T-helper 1 cell (primary cell): ENCODE measurements around the gene PRRG2.

ENCODE experiments used
- DNase-seq, 5 donors: peaks; one replicate each; pipeline ENCODE4 v3.0.0-alpha.2; 2012 to 2020
- total RNA-seq, 4 donors: gene quantifications; one replicate each; lab custom pipeline; 2026; lab: John Stamatoyannopoulos, UW

The PRRG2 gene
- 1.4 to 3.5 (median 2.3) reads per million in 4 donors for total RNA-seq

DNA sequence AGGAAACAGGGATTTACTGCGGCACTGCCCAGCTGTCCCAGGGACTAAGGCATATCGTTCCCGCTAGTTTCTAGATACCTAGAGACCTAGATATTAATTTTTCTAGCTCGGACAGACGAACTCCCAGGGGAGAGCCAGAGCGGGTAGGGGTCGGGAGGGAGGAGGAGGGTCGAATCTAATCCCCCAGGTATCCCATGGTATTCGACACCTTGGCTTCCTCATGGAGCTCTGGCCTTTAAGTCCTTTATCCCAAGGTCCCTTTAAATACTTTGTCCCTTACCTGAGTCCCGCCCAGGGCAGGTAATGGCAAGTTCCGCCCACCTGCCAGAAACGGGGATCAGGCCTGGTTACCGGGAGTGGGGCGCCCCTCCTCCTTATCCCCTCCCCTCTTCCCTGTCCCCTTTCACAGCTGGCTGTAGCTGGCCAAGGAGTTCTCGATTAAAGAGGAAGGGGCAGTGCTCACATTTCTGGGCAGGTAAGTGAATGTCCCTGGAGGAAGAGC, at the start of gene PRRG2:
Gene PRRG2 (plus strand): TSS at position 310 of the 502 bp plus-strand sequence. CDS start 1,904 bp downstream, outside the sequence.
- no peak for DNase-seq

DNA sequence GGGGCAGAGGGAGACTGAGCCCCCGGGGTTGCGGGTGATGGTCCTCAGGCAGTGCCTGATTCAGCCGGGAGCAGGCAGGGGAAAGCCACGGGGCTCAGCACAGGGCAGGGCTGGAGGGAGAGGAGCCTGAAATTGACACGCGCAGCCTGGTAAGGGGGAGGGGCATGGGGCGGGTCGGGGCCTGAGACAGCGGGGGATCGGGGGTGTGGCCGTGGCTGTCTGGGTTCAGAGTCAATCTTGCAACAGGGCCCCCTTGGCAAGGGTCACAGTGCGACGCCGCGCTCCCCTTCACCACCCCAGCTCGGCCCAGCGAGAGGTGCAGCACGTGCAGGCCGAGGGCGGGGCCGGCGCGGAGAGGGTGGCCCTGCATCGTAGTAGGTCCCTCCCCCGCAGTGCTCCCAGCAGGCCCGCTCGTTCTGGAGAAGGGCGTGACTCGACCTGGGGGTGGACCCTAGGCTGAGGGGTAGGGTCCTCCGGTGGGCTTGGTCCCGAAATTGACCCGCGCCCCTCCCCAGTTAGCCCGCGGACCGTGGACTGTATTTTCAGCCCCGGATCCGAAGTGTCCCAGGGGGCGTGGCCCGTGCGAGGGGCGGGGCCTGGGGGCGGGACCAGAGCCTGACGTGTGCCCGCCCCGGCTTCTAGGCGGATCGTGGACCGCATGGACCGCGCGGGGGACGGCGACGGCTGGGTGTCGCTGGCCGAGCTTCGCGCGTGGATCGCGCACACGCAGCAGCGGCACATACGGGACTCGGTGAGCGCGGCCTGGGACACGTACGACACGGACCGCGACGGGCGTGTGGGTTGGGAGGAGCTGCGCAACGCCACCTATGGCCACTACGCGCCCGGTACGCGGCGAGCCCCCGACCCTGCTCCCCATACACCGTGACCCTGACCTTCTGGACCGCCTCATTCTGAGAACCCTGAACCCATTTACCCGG, 47.3 kb upstream of the PRRG2 start:
- peak; percentile 70 to 82 (median 79) for DNase-seq

DNA sequence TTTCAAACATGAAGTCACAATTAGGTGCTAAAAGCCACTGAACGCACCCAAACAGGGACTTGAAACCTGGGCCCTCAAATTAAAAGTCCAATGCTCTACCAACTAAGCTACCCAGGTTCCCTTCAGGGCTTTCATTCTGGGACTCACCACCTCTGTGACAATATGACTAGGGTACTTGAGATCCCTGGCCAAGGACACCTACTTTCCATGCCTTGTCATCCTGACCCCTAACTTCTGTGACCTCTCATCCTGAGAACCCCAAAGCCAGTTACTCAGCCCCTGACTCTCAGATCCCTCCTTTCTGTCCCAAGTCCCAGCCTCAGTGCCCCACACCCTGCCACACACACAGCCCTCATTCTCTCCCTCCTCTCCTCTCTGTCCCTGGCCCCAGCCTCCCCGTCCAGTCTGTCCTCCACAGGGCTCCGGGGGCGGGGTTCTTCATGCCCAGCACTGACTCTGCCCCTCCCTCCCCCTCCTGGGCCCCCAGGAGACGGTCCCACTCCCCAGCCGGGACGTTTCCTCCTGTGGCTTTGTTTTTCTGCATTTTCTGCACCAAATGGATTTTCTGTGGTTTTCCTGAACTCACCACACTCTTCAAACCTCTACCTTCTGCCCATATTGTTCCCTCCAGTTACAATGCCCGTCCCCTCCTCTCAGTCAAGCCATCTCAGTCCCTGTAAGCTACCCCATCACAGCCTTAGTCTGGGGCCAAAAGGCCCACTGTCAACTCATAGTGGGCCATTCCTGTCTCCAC, 46.3 kb upstream of the PRRG2 start:
- no peak for DNase-seq

DNA sequence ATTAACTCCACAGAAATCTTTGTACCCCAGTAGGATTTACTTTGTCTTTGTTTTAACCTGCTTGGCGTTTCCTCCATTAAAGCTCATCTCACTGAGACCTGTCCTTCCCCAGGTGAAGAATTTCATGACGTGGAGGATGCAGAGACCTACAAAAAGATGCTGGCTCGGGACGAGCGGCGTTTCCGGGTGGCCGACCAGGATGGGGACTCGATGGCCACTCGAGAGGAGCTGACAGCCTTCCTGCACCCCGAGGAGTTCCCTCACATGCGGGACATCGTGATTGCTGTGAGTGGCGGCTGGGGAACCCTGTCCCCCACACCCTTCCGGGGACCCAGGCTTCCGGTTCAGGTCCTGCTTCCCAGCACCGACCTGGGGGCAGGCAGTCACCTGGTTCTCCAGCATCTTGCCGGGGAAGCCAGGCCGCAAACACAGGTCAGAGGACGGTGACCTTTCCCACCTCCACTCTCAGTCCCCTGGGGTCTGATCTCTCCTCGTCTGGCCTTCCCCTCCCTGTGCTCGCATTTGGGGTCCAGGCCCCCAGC, 44.1 kb upstream of the PRRG2 start:
- no peak for DNase-seq

DNA sequence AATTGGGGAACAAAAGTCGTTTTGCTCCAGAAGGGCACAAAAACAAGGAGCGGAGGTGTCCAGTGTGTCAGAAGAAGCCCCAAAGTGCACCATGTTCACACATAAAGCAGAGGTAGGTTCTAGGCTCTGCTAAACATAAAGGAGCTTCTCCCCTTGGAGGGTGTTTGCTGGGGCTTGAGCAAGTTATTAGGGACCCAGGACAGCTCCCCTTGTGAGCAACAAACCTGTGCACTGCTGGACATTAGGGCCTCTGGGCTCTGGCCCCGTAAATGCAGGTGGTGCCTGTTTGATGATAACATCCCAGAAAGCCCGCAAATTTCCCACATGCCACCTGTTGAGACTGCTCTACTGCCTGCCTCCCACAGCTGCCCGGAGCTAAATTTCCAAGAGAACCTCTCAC, 42.5 kb upstream of the PRRG2 start:
- DNase-seq: no peak

DNA sequence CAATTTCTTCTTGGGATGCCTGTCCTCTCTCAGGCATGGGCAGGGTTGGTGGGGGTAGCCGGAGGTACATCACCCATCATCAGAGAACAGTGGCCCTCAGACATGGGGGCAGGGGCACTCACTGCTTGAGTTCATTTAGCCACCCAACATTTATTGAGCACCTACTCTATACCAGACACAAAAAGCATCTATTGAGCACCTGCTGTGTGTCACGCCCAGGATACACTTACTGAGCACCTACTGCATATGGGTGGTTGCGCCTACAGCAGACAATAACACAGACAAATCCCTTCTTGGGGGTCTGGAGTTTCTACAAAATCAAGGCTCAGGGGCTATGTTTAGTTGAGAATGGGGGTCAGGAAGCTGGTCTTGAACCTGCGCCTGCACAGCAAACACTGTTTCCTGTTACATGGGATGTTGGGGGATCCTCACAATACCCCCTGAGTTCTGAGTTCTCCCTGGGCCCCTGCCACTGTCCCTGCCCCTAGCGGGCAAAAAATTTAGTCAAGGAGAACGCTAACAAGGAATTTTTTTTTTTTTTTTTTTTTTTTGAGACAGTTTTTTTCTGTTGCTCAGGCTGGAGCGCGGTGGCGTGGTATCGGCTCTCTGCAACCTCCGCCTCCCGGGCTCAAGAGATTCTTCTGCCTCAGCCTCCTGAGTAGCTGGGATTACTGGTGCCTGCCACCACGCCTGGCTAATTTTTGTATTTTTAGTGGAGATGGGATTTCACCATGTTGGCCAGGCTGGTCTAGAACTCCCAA, 41.7 kb upstream of the PRRG2 start:
- no peak for DNase-seq

DNA sequence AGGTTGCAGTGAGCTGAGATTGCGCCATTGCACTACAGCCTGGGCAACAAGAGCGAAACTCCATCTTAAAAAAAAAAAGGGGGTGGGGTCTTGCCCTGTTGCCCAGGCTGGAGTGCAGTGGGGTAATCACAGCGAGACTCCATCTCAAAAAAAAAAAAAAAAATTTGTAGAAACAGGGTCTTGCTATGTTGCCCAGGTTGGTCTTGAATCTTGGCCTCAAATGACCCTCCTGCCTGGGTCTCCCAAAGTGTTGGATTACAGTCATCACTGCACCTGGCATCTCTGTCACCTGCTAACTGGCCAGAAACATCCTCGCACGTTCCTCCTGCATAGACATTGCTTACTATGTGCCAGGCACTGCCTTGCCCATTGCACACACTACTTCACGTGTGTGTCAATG, 39.2 kb upstream of the PRRG2 start:
- no peak for DNase-seq

DNA sequence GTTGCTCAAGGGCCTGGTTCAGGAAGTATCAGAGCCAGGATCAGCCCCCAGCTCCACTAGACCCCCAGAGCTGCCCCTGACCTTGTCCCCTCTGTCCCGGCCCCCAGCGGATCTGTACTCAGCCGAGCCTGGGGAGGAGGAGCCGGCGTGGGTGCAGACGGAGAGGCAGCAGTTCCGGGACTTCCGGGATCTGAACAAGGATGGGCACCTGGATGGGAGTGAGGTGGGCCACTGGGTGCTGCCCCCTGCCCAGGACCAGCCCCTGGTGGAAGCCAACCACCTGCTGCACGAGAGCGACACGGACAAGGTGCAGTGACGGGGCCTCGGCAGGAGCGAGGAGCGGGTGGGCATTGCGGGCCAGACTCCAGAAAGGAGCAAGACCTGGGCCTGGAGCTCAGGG, 38.7 kb upstream of the PRRG2 start:
- DNase-seq: no peak

DNA sequence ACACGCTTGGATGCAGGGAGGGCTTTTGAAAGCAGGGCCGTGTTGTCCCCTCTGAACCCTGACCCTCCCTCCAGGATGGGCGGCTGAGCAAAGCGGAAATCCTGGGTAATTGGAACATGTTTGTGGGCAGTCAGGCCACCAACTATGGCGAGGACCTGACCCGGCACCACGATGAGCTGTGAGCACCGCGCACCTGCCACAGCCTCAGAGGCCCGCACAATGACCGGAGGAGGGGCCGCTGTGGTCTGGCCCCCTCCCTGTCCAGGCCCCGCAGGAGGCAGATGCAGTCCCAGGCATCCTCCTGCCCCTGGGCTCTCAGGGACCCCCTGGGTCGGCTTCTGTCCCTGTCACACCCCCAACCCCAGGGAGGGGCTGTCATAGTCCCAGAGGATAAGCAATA, 38.1 kb upstream of the PRRG2 start:
- no peak for DNase-seq

DNA sequence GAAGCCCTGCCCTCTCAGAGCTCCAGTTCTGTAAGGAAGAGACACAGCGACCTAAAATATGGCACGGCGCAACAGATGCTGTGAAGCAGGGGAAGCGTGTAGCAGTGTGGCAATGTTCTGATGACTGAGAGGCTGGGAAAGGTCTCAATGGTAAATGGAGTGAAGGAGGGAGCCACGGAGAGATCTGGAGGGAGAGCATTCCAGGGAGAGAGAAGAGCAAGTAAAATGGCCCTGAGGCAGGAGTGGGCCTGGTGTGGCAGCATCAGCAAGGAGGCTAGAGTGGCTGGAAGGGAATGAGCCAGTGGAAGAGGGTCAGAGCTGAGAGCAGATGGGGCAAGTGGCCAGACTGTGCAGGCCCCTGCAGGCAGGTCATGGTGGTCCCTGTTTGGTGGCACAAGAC, 37.0 kb upstream of the PRRG2 start:
- no peak for DNase-seq

DNA sequence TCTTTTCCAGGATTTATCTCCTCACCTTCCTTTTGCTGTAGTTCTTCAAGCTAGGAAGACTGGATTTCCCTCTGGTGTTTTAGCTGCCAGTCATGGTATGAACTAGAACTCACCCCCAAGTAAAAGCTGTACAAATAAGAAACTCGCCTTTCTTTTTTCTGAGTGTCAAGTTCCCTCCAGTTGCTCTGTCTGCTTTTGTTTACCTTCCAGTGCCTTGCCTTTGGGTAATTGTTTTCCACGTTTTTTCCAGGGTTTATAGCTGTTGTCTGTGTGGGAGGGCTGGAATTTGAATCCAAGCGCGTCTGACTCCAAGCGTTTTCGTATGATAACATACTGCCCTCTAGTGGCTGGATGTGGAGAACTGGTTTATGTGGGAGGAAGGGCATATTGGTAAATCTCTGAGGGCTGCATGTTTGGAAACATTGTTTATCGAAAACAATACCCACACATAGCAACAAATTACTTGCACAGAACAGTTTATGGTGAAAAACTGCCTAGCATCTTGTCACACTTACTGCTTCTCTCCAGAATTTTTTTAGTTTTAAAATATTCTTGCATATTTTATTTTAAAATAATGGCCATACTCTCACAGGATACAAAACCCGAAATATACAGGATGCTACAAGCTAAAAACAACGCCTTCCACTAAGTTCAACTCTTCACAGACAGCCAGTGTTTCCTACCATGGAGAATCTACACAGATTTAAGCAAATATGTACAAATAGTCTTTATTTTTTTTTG, 34.1 kb upstream of the PRRG2 start:
- DNase-seq: peak in 4 of 5 donors; percentile 48 to 77 (median 68)

DNA sequence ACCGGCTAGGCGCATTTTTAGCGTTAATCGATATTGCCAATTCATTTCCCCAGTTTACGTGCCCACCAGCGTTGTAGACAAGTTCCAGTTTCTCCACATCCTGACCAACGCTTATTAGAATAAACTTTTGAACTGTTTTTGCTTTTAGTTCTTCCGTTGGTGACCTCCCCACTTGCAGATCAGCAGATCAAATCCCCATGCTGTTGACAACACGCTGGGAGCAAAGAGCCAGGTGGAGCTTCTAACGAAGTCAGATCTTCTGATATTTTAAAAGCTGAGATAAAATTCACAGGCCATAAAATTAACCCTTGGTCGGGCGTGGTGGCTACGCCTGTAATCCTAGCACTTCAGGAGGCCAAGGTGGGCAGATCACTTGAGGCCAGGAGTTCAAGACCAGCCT, 32.1 kb upstream of the PRRG2 start:
- DNase-seq: no peak

DNA sequence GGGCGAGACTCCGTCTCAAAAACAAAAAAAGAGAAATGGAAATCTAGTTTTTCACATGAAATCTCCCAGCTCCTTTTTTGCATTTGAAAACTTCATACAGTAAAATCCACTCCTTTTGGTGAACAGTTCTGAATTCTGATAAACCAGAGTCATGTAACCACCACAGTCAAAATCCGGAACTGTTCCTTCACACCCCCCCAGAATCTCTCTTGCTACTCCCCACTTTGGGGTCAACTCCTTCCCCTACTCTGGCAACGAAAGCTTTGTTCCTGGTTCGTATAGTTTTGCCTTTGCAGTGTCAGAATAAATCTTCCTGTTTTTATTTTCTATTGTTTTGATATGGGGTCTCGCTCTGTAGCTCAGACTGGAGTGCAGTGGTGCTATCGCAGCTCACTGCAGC, 29.6 kb upstream of the PRRG2 start:
- no peak for DNase-seq

DNA sequence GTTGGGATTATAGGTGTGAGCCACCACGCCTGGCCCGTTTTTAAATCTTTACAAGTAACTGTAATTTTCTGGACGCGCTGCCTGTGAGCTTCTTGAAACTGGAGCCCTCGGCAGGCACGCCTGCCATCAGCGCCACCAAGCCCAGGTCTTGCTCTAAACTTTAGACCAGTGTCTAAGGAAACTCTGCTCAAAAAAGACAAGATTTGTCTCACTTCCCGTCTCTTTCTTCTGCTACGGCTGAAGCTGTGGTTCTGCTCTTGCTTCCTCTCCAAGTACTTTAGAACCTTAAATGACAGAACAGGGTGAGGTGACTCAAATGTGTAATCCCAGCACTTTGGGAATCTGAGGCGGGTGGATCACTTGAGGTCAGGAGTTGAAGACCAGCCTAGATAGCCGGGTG, 28.4 kb upstream of the PRRG2 start:
- DNase-seq: peak in 1 of 5 donors; percentile 80

DNA sequence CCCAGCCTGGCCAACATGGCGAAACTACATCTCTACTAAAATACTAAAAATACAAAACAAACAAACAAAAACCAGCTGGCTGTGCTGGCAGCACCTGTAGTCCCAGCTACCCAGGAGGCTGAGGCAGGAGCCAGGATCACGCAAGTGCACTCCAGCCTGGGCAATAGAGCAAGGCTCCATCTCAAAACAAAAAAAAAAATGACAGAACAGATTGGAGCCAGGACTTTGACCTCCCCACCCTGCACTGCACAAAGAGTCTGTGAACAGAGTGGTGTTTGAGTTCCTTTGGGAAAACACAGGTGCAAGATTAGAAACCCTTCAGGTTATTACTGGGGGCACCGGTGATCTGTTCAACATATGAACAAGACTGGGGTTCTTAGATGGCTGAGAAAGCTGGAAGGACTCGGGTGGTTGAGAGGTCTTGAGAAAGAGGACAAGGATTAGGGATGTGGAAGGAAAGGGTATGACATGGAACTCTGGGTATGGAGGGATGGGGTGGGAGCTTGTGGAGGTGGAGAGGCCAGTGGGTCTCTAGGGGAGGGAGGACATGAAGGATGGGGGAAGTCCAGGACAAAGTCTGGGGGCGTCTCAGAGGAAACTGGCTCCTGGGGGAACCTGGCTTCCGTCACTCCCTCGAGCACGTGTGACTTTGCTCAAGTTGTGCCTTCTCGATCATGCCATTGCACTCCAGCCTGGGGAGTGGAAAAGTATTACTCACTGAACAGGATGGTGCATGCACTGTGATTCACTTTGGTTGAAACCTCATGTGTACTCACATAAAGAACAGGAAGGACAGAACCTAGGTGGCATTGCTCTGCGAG, 27.5 kb upstream of the PRRG2 start:
- DNase-seq: peak in 2 of 5 donors; percentile 37 to 78

DNA sequence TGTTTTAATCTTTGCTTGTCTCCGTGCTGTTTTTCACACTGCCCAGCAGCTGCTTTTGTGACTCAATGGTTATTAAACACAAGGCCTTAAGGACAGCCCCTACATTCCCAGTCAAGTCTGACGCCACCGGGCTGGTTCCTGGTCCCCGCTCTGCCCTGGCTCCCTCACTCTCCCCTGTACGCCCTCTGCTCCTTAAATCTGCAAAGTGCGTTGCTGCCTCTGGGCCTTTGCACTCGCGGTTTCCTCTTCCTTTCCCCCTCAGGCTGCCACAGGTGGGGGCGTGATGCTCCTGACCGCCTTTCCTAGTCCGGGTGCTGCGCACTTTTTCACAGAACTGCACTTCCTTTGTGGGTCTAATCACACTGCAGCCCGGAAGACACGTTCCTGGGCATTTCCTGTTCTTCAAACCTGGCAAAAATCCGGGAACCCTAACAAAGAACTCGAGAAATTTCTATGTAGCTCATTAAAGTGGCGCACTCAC, 26.4 kb upstream of the PRRG2 start:
- peak in 1 of 5 donors; percentile 84 for DNase-seq

DNA sequence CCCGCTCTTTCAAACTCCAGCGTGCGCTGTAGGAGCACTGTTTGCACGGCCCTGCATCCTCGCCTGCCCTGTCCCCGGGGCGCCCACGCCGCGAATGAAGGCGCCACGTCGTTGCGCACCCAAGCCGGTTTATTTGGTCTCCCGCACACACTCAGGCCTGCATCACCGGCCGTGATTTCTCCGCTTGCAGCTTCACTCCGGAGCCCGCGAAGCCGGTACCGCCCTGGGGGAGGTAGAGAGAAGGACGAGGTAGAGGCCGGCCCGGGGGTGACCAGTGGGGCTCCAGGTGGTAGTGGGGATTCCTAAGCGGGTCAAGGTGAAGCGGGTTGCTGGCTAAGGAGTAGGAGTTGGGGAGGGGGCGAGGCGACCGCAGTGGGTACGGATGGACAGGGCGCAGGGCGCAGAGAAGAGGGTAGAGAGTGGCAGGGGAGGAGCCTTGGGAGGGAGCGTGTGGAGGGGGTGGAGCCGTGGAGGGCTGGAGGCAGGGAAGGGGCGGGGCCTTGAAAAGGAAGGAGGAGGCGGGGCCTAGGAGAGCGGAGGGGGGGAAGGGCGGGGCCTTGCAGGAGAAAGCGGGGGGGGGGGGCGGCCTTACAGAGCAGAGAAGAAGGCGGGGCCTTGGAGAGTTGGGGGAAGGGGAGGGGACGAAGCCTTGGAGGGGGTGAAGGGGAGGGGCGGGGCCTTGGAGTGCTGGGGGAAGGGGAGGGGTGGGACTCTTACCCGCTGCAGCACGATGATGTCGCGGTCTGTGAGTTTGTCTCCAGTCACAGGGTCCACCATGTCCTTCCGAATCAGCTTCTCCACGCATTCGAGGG, 25.3 kb upstream of the PRRG2 start:
- DNase-seq: peak; percentile 63 to 89 (median 81)

DNA sequence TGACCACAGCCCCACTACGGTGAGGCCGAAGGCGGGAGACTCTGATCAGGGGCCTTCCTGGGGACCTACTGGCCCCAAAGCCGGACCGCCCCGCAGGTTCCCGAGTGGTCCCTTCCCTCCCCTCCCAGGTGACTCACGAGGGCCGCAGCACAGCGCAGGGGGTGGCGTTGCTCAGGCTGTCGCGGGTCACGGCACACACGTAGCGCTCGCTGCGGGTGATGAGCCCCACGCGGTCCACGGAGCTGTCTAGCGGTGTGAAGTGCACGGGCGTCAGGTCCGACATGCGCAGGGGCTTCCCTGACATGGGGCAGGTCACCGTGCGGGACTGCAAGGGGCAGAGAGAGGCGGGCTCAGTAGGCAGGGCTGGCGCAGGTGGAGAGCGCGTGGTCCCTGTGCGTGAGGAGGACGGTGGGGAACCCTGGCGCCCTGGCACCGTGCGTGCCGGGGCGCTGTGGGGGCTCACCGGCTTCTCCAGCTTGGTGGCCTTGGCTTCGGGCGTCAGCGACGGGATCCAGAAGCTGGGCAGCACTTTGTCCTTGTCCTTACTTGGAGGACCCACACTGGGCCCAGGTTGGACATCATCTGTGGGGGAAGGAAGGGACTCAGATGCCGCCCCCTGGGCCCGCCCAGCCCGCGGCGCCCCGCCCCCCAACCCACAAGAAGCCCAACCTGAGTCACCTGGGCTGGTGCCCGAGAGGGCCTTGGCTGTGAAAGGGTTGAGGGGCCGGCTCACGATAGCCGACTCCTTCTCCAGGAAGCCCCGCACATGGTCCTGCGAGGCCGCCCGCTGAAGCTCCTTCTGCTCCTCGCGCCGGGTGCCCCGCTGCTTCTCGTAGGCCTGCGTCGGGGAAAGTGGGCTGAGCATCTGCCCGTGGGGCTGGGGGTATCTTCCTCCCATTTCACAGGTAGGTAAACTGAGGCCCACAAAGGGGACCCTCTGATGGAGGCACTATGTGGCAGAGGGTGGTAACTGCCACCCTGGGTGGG, 24.4 kb upstream of the PRRG2 start:
- DNase-seq: peak in 2 of 5 donors; percentile 39 to 50
